Duodenal mucosa (tissue), 2 donors: ENCODE data around the gene GNAQ.

Source experiments
- H3K27ac ChIP-seq: one replicate; pipeline ENCODE4 v1.7.0; 2013; ENCODE audit warnings: low read depth, low read length
- H3K27me3 ChIP-seq, 2 donors: one replicate each; pipeline ENCODE4 v1.7.0; 2013; ENCODE audit warnings: low read length in 2 of 2, control low read depth in 1 of 2; ENCODE audit not compliant: insufficient read depth in 2 of 2, control insufficient read depth in 1 of 2
- H3K36me3 ChIP-seq, 2 donors: one replicate each; pipeline ENCODE4 v1.7.0; 2013; ENCODE audit warnings: low read length in 2 of 2, control low read depth in 1 of 2; ENCODE audit not compliant: insufficient read depth in 2 of 2, control insufficient read depth in 1 of 2
- H3K4me1 ChIP-seq, 2 donors: one replicate each; pipeline ENCODE4 v1.7.0; 2013; ENCODE audit warnings: low read length in 2 of 2, control low read depth in 1 of 2; ENCODE audit not compliant: insufficient read depth in 2 of 2, control insufficient read depth in 1 of 2
- H3K4me3 ChIP-seq, 2 donors: one replicate each; pipeline ENCODE4 v1.7.0; 2013; ENCODE audit warnings: low read length in 2 of 2, low read depth in 1 of 2
- H3K9ac ChIP-seq, 2 donors: one replicate each; pipeline ENCODE4 v1.7.0; 2013; ENCODE audit warnings: low read length in 2 of 2, low read depth in 1 of 2
- H3K9me3 ChIP-seq, 2 donors: one replicate each; pipeline ENCODE4 v1.7.0; 2013; ENCODE audit warnings: low read length in 2 of 2, control low read depth in 1 of 2; ENCODE audit not compliant: control insufficient read depth in 1 of 2

GNAQ gene

GRCh38 chr9:77980622-77981021 is 51.0 kb downstream of the GNAQ start:
- Histone ChIP-seq H3K36me3 (no peaks in the 10 kb centered on the region), H3K9ac (peak overlapping the region in 1 of 2 donors; percentile 6), H3K27me3 (no peaks in the 10 kb centered on the region), H3K9me3 (no peaks in the 10 kb centered on the region), H3K4me1 (peaks cover 48 to 50% of the 10 kb centered on the region in 2 donors), H3K27ac (no peak overlapping the region), H3K4me3 (no peak overlapping the region)

- Histone ChIP-seq H3K4me3 (no peak overlapping the region), H3K4me1 (peaks cover 43 to 45% of the 10 kb centered on the region in 2 donors), H3K27me3 (no peaks in the 10 kb centered on the region), H3K27ac (no peak overlapping the region), H3K36me3 (no peaks in the 10 kb centered on the region), H3K9me3 (no peaks in the 10 kb centered on the region), H3K9ac (peak overlapping the region in 1 of 2 donors; percentile 13)
These were observed 53.4 kb downstream of the GNAQ start for GRCh38 chr9:77978086-77978781.

GRCh38 chr9:77977210-77977611 is 54.4 kb downstream of the GNAQ start:
- Histone ChIP-seq H3K4me1 (peaks cover 35 to 39% of the 10 kb centered on the region in 2 donors), H3K27ac (no peak overlapping the region), H3K36me3 (no peaks in the 10 kb centered on the region), H3K9me3 (no peaks in the 10 kb centered on the region), H3K27me3 (no peaks in the 10 kb centered on the region), H3K4me3 (no peak overlapping the region), H3K9ac (no peak overlapping the region)

GRCh38 chr9:77975806-77976205 is 55.8 kb downstream of the GNAQ start:
- H3K9ac ChIP-seq: no peak overlapping the region
- H3K4me1 ChIP-seq: peaks cover 21 to 25% of the 10 kb centered on the region in 2 donors

GRCh38 chr9:77975036-77975435 is 56.6 kb downstream of the GNAQ start:
- no peak overlapping the region for H3K27ac ChIP-seq

More at GRCh38 chr9:77975806-77976205, 55.8 kb downstream of the GNAQ start:
- no peak overlapping the region for H3K27ac ChIP-seq
- no peaks in the 10 kb centered on the region for H3K36me3 ChIP-seq
- no peaks in the 10 kb centered on the region for H3K27me3 ChIP-seq
- no peak overlapping the region for H3K4me3 ChIP-seq
- no peaks in the 10 kb centered on the region for H3K9me3 ChIP-seq

GRCh38 chr9:77974434-77974833 is 57.2 kb downstream of the GNAQ start:
- peaks cover 13 to 14% of the 10 kb centered on the region in 2 donors for H3K4me1 ChIP-seq
- H3K4me3 ChIP-seq: no peak overlapping the region
- no peak overlapping the region for H3K27ac ChIP-seq
- no peaks in the 10 kb centered on the region for H3K36me3 ChIP-seq
- no peaks in the 10 kb centered on the region for H3K9me3 ChIP-seq
- H3K9ac ChIP-seq: no peak overlapping the region
- H3K27me3 ChIP-seq: no peaks in the 10 kb centered on the region

More at GRCh38 chr9:77975036-77975435, 56.6 kb downstream of the GNAQ start:
- Histone ChIP-seq H3K27me3 (no peaks in the 10 kb centered on the region), H3K36me3 (no peaks in the 10 kb centered on the region), H3K4me3 (no peak overlapping the region), H3K9me3 (no peaks in the 10 kb centered on the region), H3K4me1 (peaks cover 15 to 17% of the 10 kb centered on the region in 2 donors), H3K9ac (no peak overlapping the region)

- Histone ChIP-seq H3K4me3 (no peak overlapping the region), H3K27ac (no peak overlapping the region), H3K36me3 (no peaks in the 10 kb centered on the region), H3K9ac (no peak overlapping the region), H3K9me3 (no peaks in the 10 kb centered on the region), H3K4me1 (peaks cover 0 to 3% of the 10 kb centered on the region in 2 donors), H3K27me3 (no peaks in the 10 kb centered on the region)
These were observed 62.5 kb downstream of the GNAQ start for GRCh38 chr9:77969083-77969482.

GRCh38 chr9:77968506-77968905 is 63.1 kb downstream of the GNAQ start:
- Histone ChIP-seq H3K27ac (no peak overlapping the region), H3K9me3 (no peaks in the 10 kb centered on the region), H3K36me3 (no peaks in the 10 kb centered on the region), H3K4me3 (no peak overlapping the region), H3K9ac (no peak overlapping the region), H3K4me1 (peaks cover 0 to 3% of the 10 kb centered on the region in 2 donors), H3K27me3 (no peaks in the 10 kb centered on the region)

GRCh38 chr9:77966718-77967117 is 64.9 kb downstream of the GNAQ start:
- Histone ChIP-seq H3K27ac (no peak overlapping the region), H3K9me3 (no peaks in the 10 kb centered on the region), H3K9ac (no peak overlapping the region), H3K27me3 (no peaks in the 10 kb centered on the region), H3K4me1 (peaks cover under 1 to 6% of the 10 kb centered on the region in 2 donors), H3K4me3 (no peak overlapping the region), H3K36me3 (no peaks in the 10 kb centered on the region)

GRCh38 chr9:77965445-77966123 is 66.0 kb downstream of the GNAQ start:
- Histone ChIP-seq H3K9ac (no peak overlapping the region), H3K9me3 (no peaks in the 10 kb centered on the region), H3K4me1 (peaks cover 5 to 14% of the 10 kb centered on the region in 2 donors), H3K27me3 (no peaks in the 10 kb centered on the region), H3K4me3 (no peak overlapping the region), H3K36me3 (no peaks in the 10 kb centered on the region), H3K27ac (no peak overlapping the region)
